K562 (cell line): Measurements from ENCODE around the gene XIRP1. TPM values are rescaled to one million over a fixed set of nuclear protein-coding genes. Genes with fewer than 3 reads are reported as not detected.

ENCODE experiments used
- ARHGAP35 ChIP-seq: fragments of 450-650 bp; IDR thresholded peaks from 2 replicates; pipeline ENCODE4 v1.6.1; 2018; ENCODE audit not compliant: partially characterized antibody
- KHSRP ChIP-seq: fragments of 450-650 bp; IDR thresholded peaks from 2 replicates; pipeline ENCODE4 v1.6.1; 2017
- LEF1 ChIP-seq: fragments of 450-650 bp; IDR thresholded peaks from 2 replicates; pipeline ENCODE4 v1.6.1; 2016; ENCODE audit warnings: mild to moderate bottlenecking
- MYBL2 ChIP-seq, 2 experiments: fragments of 450-650 bp in 1 of 2; sonication (generic) in 1 of 2; formaldehyde crosslinking in 1 of 2; IDR thresholded peaks; 2 replicates each; pipeline versions ENCODE4 v1.6.1 to v1.8.1; 2017 to 2022; ENCODE audit warnings: borderline replicate concordance in 1 of 2, inconsistent platforms in 1 of 2, low read depth in 1 of 2, mild to moderate bottlenecking in 1 of 2, missing genetic modification reagents in 1 of 2, moderate library complexity in 1 of 2
- ZNF146 ChIP-seq: IDR thresholded peaks from one replicate; pipeline ENCODE4 v1.6.1; 2018; ENCODE audit warnings: missing compliant biosample characterization; ENCODE audit not compliant: unreplicated experiment
- ZNF253 ChIP-seq: fragments of 250-450 bp; sonication (Bioruptor Pico); conservative IDR thresholded peaks from 2 replicates; pipeline ENCODE4 v1.6.1; 2021; ENCODE audit warnings: mild to moderate bottlenecking
- ZNF316 ChIP-seq: fragments of 450-650 bp; IDR thresholded peaks from 2 replicates; pipeline ENCODE4 v1.6.1; 2016
- polyA plus RNA-seq, 8 experiments: library from polyadenylated mRNA; depleted of rRNA in 4 of 8; stranded (reverse) in 5 of 8; unstranded in 3 of 8; fragments of >200 nt; fragmentation: Nextera tagmentation in 2 of 8; fragmentation: Illumina TruSeq in 1 of 8; extraction: Ambion mirVana in 2 of 8; extraction: Trizol in 1 of 8; gene quantifications; 2 replicates each; pipeline versions ENCODE4 v1.2.1 to v1.2.3, GENCODE V29; 2011 to 2014; ENCODE audit warnings: inconsistent platforms in 1 of 8, missing spikeins in 1 of 8
- total RNA-seq, 7 experiments: library from RNA; depleted of rRNA in 6 of 7; stranded (reverse); fragments of >200 nt in 6 of 7; fragmentation: Illumina TruSeq in 2 of 7; extraction: Trizol in 2 of 7; gene quantifications; 2 replicates each; pipeline versions ENCODE4 v1.2.1 to v1.2.3, GENCODE V29; 2011 to 2021; ENCODE audit warnings: low replicate concordance in 1 of 7
- TF ChIP-seq, protein P1 (sequence below): fragments of 450-650 bp; IDR thresholded peaks from 2 replicates; pipeline ENCODE4 v1.6.1; 2016; ENCODE audit warnings: mild to moderate bottlenecking, moderate library complexity
- TF ChIP-seq, protein P2 (sequence below): fragments of 450-650 bp; IDR thresholded peaks from 2 replicates; pipeline ENCODE4 v1.6.1; 2016; ENCODE audit warnings: antibody characterized with exemption
- TF ChIP-seq, protein P3 (sequence below): sonication (generic); formaldehyde crosslinking; IDR thresholded peaks from 2 replicates; pipeline ENCODE4 v1.8.1; 2023; ENCODE audit warnings: mild to moderate bottlenecking, missing genetic modification reagents
- TF ChIP-seq, protein P4 (sequence below): fragments of 450-650 bp; formaldehyde crosslinking; IDR thresholded peaks from 2 replicates; pipeline ENCODE4 v1.4.0; 2022; ENCODE audit warnings: missing genetic modification characterization

The XIRP1 gene
- total and polyA plus RNA-seq, 9 of the 15 experiments (the other 6 are each of a cell fraction or from before 2014, with no cell fraction given), result 0.03 to 0.27 (median 0.08) TPM; not detected in 3

DNA sequence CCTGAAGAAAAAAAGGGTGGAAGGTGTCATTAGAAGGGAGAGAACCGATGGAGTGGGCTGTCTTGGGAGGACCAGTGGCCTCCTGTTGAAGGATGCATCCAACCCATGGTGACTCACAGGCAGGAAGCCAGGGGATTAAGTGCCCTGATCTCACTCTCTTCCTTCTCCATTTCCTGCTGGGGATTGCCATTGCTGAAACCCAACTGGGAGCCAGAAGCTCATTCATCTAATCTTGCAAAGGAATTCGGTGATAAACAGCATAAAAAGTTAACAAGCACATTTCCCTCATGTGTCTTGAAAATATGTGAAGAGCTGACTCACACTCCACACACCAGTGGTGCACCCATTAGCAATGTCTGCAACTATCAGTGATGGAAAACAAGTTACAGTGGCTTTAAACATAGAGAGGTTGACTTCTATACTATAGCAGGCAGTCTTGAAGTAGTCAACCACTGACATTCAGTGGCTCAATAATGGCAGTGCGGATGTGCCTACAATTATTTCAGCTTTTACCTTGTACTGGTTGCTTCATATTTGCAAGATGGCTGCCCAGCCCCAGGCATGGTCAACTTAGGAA, 26.2 kb downstream of the XIRP1 start (continued):
- TF ChIP-seq, protein P1, sequence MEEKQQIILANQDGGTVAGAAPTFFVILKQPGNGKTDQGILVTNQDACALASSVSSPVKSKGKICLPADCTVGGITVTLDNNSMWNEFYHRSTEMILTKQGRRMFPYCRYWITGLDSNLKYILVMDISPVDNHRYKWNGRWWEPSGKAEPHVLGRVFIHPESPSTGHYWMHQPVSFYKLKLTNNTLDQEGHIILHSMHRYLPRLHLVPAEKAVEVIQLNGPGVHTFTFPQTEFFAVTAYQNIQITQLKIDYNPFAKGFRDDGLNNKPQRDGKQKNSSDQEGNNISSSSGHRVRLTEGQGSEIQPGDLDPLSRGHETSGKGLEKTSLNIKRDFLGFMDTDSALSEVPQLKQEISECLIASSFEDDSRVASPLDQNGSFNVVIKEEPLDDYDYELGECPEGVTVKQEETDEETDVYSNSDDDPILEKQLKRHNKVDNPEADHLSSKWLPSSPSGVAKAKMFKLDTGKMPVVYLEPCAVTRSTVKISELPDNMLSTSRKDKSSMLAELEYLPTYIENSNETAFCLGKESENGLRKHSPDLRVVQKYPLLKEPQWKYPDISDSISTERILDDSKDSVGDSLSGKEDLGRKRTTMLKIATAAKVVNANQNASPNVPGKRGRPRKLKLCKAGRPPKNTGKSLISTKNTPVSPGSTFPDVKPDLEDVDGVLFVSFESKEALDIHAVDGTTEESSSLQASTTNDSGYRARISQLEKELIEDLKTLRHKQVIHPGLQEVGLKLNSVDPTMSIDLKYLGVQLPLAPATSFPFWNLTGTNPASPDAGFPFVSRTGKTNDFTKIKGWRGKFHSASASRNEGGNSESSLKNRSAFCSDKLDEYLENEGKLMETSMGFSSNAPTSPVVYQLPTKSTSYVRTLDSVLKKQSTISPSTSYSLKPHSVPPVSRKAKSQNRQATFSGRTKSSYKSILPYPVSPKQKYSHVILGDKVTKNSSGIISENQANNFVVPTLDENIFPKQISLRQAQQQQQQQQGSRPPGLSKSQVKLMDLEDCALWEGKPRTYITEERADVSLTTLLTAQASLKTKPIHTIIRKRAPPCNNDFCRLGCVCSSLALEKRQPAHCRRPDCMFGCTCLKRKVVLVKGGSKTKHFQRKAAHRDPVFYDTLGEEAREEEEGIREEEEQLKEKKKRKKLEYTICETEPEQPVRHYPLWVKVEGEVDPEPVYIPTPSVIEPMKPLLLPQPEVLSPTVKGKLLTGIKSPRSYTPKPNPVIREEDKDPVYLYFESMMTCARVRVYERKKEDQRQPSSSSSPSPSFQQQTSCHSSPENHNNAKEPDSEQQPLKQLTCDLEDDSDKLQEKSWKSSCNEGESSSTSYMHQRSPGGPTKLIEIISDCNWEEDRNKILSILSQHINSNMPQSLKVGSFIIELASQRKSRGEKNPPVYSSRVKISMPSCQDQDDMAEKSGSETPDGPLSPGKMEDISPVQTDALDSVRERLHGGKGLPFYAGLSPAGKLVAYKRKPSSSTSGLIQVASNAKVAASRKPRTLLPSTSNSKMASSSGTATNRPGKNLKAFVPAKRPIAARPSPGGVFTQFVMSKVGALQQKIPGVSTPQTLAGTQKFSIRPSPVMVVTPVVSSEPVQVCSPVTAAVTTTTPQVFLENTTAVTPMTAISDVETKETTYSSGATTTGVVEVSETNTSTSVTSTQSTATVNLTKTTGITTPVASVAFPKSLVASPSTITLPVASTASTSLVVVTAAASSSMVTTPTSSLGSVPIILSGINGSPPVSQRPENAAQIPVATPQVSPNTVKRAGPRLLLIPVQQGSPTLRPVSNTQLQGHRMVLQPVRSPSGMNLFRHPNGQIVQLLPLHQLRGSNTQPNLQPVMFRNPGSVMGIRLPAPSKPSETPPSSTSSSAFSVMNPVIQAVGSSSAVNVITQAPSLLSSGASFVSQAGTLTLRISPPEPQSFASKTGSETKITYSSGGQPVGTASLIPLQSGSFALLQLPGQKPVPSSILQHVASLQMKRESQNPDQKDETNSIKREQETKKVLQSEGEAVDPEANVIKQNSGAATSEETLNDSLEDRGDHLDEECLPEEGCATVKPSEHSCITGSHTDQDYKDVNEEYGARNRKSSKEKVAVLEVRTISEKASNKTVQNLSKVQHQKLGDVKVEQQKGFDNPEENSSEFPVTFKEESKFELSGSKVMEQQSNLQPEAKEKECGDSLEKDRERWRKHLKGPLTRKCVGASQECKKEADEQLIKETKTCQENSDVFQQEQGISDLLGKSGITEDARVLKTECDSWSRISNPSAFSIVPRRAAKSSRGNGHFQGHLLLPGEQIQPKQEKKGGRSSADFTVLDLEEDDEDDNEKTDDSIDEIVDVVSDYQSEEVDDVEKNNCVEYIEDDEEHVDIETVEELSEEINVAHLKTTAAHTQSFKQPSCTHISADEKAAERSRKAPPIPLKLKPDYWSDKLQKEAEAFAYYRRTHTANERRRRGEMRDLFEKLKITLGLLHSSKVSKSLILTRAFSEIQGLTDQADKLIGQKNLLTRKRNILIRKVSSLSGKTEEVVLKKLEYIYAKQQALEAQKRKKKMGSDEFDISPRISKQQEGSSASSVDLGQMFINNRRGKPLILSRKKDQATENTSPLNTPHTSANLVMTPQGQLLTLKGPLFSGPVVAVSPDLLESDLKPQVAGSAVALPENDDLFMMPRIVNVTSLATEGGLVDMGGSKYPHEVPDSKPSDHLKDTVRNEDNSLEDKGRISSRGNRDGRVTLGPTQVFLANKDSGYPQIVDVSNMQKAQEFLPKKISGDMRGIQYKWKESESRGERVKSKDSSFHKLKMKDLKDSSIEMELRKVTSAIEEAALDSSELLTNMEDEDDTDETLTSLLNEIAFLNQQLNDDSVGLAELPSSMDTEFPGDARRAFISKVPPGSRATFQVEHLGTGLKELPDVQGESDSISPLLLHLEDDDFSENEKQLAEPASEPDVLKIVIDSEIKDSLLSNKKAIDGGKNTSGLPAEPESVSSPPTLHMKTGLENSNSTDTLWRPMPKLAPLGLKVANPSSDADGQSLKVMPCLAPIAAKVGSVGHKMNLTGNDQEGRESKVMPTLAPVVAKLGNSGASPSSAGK, result no peak; the same call in 1 of the 2 replicates
- TF ChIP-seq ARHGAP35, result no peak
- no peak for TF ChIP-seq ZNF316
- TF ChIP-seq, protein P2, sequence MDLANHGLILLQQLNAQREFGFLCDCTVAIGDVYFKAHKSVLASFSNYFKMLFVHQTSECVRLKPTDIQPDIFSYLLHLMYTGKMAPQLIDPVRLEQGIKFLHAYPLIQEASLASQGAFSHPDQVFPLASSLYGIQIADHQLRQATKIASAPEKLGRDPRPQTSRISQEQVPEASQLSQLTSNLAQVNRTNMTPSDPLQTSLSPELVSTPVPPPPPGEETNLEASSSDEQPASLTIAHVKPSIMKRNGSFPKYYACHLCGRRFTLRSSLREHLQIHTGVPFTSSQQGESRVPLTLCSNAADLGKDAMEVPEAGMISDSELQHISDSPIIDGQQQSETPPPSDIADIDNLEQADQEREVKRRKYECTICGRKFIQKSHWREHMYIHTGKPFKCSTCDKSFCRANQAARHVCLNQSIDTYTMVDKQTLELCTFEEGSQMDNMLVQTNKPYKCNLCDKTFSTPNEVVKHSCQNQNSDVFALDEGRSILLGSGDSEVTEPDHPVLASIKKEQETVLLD, result no peak
- no peak for TF ChIP-seq LEF1
- TF ChIP-seq, protein P3, sequence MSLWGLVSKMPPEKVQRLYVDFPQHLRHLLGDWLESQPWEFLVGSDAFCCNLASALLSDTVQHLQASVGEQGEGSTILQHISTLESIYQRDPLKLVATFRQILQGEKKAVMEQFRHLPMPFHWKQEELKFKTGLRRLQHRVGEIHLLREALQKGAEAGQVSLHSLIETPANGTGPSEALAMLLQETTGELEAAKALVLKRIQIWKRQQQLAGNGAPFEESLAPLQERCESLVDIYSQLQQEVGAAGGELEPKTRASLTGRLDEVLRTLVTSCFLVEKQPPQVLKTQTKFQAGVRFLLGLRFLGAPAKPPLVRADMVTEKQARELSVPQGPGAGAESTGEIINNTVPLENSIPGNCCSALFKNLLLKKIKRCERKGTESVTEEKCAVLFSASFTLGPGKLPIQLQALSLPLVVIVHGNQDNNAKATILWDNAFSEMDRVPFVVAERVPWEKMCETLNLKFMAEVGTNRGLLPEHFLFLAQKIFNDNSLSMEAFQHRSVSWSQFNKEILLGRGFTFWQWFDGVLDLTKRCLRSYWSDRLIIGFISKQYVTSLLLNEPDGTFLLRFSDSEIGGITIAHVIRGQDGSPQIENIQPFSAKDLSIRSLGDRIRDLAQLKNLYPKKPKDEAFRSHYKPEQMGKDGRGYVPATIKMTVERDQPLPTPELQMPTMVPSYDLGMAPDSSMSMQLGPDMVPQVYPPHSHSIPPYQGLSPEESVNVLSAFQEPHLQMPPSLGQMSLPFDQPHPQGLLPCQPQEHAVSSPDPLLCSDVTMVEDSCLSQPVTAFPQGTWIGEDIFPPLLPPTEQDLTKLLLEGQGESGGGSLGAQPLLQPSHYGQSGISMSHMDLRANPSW (CRISPR knock-in tag), result no peak
- TF ChIP-seq ZNF146 (CRISPR knock-in tag), result no peak
- TF ChIP-seq, protein P4, sequence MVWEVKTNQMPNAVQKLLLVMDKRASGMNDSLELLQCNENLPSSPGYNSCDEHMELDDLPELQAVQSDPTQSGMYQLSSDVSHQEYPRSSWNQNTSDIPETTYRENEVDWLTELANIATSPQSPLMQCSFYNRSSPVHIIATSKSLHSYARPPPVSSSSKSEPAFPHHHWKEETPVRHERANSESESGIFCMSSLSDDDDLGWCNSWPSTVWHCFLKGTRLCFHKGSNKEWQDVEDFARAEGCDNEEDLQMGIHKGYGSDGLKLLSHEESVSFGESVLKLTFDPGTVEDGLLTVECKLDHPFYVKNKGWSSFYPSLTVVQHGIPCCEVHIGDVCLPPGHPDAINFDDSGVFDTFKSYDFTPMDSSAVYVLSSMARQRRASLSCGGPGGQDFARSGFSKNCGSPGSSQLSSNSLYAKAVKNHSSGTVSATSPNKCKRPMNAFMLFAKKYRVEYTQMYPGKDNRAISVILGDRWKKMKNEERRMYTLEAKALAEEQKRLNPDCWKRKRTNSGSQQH (CRISPR knock-in tag), result no peak
- TF ChIP-seq KHSRP, result no peak
- no peak for TF ChIP-seq ZNF253 (CRISPR knock-in tag)
- TF ChIP-seq MYBL2 (IDR thresholded peaks at IDR 0.05; ENCODE audit: low read depth), result no peak
- TF ChIP-seq MYBL2 (CRISPR knock-in tag; IDR thresholded peaks at IDR 0.05; ENCODE audit: borderline replicate concordance), result no peak
